Activated gamma-delta T cell treated with Interleukin-2 at 50 U/mL for 16 hours (primary cell): ENCODE data around the gene KCNK16.

Experiments
- DNase-seq: peaks from one replicate; pipeline ENCODE4 v3.0.0-alpha.2; 2020

KCNK16 gene

GRCh38 chr6:39341352-39341751, 18.9 kb upstream of the KCNK16 start:
- DNase-seq = no peak

DNA sequence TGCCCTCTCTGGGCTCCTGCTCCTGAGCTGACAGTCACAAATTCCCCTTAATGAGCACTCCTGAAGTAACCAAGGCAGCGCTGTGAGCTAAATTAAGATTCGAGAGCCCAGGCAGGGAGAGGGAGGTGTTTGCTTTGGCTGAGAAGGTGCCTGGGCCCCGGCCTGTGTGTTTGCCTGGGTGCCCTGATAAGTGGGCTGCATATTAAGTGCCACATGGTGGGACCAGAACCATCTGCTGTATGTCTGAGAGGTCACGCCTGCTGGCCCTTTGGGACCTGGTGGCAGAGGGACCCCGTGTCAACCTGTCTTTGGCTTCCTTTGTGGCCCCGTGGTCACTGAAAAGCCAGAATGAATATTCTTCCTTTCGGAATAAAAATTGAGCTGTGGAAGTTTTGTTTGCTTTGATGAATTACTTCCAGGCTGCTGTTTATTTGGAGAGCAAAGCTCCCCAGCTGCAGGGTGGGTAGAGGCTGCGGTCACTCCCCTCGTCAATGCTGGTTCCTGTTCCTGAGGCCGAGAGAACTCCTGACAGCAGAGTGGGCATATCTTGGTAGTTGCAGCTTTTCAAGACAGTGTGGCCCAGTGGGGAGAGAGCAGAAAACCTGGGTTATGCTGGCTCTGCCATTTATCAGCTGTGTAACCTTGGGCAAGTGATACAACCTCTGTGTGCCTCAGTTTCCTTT, 17.5 kb upstream of the KCNK16 start:
- DNase-seq = no peak

- no peak for DNase-seq
Measured at GRCh38 chr6:39339096-39339867, 16.8 kb upstream of the KCNK16 start.

- DNase-seq = no peak
Measured at GRCh38 chr6:39338397-39338796, 15.9 kb upstream of the KCNK16 start.

DNA sequence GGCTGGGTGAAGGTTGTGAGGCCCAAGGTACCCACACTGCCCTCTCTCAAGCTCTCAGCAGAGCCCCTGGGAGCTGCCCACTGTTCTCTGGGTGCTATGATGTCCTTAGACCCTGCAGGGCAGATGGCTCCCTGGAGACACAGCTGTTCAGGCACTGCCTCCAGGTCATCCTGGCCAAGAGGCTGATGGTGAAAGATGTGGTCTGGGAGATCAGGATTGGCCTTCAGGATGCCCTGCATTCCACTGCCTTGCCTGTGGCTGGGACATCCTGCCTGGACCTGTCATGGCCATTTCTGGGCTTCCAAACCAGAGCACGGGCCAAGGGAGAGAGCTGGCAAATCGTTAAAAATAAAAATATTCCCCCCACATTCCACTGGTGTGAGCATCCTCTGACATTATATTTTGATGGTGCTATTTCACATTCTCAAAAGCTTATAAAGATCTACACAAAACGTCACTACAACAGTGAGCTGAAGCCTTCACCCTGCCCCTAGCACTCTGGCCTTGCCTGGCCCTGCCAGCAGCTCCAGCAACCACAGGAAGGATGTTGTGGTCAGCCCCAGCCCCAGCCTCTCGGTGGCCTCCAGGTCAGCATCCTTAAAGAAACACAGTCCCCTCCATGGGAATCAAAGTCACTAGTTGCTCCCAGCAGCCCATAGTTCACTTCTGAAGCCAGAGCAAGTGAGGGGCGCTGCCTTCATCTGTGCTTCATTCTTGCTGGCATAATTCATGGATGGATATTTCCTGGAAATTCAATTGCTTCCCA, 13.5 kb upstream of the KCNK16 start:
- no peak for DNase-seq

GRCh38 chr6:39333644-39334438, 11.3 kb upstream of the KCNK16 start:
- no peak for DNase-seq

DNA sequence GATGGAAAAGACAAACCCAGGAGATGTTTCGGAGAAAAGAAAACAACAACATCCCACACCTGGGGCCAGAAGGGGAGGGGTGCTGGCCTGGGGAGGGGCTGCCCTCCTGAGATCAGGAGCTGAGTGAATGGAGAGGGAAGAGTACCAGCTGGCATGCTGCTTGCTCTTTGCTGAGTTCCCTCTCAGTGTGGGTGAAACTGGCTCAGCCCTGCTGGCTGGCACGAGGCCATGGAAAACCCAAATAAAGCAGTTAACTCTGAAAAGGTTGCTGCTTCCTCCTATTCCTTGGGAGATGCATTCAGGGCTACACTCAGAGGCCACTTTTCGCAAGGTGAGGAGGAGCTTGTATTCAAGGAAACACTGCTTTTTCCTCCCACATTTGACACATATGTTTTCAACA, 8.0 kb upstream of the KCNK16 start:
- no peak for DNase-seq

GRCh38 chr6:39330057-39330456, 7.6 kb upstream of the KCNK16 start:
- DNase-seq = no peak

DNA sequence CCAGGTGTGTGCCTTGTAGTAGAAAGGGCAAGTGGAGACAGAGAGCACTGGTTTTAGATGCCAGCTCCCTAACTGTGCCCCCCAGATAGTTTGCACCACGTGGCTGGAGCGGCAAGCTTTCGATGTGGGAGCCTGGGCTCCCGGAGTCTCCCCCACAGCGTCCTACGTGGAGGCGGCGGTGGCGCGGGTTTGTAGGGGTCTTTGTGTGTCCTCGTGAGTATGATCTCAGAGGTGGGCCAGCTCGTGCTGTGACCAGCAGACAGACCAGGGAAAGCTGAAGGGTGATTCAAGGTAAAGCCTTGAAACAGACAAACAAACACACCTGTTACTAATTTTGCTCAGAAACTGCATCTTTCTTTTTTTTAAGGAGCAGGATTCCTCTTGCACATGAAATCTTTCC, 5.6 kb upstream of the KCNK16 start:
- DNase-seq = no peak

DNA sequence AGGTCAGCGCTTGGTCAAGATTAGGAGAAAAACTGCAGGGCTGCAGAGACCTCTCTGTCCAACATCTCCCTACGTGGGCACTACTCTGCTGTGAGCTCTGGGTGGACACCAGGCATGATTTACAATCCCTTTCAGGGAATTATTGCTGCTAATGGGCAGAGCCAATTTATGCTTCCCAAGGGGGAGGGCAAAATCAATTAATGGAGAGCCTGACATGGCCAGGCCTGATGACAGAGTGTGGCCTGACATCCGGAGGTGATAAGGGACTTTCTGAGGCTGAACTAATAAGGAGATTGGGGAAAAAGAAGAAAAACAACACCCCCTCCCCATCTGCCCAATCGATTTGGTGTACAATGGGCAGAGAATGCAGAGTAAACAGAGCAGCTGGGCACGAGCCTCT, 5.0 kb upstream of the KCNK16 start:
- no peak for DNase-seq

- DNase-seq = no peak
Measured at GRCh38 chr6:39321761-39322160, 741 bp downstream of the KCNK16 start.

DNA sequence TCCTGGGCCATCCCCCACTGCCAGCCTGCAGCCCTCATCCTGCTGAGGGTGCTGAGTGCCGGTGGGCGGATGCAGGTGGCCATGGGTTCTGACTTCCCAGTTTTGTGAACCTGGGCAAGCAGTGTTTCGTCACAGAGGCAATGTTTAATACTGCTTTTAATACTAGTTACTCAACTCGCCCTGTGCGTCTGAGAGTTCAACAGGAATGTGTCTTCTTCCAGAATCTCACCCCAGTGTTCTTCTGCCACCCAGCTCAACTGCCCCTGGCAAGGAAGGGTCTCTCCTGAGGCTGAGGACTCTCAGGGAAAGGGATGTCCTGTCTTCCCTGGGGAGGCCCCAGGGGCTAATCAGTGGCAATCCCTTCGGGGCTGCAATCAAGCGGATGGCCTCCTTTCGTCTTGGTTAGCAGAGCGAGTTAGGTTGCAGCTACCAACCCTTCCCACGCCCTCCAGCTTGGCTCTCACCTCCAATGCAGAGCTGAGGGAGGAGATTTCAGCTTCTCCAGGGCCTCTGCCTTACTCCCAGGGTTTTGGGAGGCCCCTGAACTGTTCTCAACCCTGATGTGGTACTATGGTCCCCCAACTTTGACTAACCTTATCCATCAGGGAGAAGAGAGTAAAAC, 2.0 kb downstream of the KCNK16 start:
- no peak for DNase-seq

GRCh38 chr6:39319621-39320362, 2.7 kb downstream of the KCNK16 start:
- DNase-seq = no peak

DNA sequence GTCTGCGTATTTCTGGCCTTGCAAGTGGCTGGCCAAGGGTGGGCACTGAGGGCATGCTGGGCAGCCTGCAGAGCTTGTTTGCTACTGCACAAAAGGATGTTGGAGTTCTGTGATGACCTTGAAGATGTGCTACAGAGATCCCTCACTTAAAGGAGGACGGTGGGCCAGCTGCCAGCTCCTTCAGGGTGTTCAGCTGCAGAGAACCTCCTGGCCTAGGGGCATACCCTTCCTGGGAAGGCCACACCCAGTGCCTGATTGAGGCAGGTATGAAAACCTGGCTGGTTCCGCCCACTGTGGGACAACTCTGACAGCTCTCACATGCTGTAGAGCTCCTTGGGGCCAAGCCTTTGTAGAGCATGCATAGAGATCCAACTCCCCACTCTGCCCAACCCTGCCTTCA, 5.2 kb downstream of the KCNK16 start:
- no peak for DNase-seq

DNA sequence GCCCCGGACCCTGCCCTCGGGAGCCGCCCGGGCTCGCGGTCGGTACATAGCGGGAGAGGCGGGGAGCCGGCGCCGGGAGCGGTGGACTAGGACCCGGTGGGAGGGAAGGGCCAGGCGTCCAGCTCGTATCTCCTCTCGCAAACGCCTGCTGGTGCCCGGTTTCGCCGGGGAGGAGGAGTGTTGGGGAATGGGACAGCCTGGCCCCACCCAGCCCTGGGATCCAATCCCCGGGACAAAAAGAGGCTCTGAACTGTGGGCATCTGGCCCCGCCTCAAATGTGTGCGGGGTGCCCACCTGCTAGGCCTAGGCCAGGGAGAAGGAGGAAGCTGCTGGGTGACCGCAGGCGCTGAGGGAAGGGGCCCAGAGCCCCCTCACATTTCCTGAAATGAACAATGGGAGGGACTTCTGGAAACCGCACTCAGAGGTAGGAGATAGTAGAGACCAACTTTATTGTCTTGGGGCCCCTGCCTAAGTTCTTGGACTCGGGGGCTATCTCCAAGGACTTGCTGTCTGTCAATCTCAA, 8.2 kb downstream of the KCNK16 start, which contains the start of gene KCNK17:
Gene KCNK17 (minus strand): TSS at position 147 of the 523 bp plus-strand sequence. CDS start 99 bp downstream, at position 48.
- DNase-seq = no peak

DNA sequence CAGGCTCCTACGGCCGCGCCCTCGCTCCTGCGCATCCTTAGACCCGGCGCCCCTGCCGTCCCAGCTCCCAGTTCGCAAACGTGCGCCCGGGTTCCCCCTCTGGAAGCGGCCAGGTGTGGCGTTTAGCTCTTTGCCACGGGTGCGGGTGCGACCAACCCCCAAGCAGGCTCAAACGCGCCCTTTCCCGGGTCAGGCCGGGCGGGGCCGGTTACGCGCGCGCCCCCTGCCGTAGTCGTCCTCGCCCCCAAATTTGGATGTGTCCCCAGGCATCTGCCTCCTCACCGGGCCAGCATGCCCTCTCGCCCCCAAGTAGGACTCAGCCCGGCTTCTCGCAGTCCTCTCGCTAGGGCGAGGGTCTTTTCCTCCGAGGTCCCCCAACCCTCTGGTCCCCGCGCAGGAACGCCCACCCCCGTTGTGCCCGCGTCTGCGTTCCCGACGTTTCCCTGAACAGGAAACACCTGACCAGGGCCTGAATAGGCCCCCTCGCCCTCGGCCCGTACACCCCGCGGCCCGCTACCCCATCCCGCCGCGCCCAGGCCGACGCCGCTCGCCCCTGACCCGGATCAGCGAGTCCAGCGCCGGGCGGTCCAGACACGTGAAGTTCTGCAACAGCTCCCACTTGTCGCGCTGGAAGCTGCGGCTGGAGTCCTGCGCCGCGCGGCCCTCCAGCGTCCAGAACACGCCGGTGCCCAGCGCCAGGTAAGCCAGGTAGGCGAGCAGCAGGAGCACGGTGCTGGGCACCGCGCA, 8.8 kb downstream of the KCNK16 start:
- DNase-seq = no peak

DNA sequence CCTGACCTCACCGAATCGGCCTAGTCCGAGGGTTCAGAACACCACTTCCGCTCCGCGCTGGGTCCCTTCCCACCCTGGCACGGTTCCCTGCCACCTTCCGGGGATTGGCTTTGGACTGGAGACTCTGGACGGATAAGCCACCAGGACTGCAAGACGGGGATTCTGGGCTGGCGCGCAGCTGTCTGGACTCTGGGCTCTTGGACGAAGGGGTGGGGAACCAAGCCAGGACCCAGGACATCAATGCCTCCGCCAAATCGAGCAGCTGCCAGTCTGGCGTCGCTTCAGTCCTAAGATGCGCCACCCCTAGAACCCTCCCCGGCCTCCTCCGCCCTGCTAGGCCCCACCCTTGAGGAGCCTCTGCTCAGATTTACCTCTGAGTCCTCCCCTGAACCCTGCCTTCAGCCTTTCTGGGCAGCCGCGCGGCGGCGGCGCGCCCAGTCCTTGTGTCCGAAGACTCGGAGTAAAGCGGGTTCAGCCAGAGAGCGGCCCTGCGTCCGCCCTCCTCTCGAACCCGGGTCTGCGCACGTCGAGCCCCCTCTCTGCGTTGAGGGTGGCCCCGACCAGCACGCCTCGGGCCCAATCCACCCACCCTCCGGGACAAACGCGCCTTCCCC, 9.5 kb downstream of the KCNK16 start:
- no peak for DNase-seq

DNA sequence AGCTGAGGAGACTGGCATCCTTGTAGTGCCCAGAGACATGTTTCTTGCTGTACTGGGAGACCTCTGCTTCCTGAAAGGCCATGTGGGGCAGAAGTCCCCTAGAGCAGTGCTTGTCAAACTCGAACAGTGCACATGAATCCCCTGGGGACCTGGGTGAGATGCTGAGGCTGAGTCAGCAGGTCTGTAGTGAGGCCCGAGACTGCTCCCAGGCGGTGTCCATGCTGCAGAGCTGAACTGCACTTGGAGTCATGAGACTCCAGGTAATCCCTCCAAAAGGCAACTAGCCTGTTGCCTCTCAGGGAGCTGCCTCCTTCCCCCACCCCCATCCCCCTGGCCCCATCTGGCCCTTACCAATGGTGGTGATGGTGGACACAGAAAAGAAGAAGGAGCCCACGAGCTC, 12.0 kb downstream of the KCNK16 start:
- no peak for DNase-seq

DNA sequence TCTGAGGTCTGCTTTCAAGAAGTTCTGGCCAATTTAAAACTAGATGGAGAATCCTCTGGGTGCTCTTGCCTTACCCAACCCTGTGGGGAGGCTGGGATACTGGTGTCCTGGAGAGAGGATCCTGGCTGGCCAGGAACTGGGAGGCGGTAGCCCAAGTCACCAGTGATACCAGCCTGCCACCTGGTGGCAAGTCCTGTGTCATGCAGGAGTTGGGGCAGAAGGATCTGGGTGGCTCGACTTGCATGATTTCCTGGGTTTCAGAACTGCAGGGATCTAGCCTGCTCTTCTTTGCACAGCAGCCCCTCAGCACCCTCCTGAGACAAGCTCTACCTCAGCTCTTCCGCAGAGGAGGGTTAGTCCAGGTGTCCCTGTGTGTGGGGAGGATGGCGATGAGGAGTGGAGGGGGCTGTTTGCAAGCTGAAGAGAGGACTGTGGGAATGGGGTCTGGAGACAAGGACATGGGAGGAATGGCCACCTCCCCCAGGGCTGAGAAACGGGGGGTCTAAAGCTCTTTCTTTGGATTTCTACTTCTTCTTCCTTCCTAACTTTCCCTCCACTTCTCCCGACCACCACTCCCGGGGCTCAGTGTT, 12.5 kb downstream of the KCNK16 start:
- peak; percentile 33 for DNase-seq

DNA sequence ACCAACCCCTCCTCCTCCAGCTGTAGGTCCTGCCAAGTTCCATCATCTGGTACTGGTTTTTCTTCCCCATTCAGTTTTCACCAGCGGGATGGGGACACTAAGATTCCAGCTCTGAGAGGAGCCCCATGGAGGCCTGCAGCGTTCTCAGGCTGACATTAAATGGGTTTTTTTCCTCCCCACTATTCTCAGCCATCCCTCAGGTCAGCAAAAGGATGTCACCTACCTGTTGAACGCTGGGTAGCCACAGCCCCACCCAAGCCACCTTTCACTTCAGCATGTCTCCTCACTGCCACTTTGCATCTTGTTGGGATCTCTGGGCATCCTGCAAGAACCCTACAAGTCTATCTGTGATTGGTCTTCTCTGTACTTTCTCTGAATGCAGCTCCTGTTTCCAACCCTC, 15.0 kb downstream of the KCNK16 start:
- DNase-seq = no peak
